NCI-H2081 treated with DMSO at 0.1 percent for 48 hours (cell line): Measurements from ENCODE around the gene POU2F2.
A peak's percentile ranks its signal among the peaks of the same experiment; 100 is the strongest.

ENCODE experiments used
- DNase-seq: peaks from one replicate; lab custom pipeline; 2025; lab: John Stamatoyannopoulos, UW

Gene POU2F2

DNA sequence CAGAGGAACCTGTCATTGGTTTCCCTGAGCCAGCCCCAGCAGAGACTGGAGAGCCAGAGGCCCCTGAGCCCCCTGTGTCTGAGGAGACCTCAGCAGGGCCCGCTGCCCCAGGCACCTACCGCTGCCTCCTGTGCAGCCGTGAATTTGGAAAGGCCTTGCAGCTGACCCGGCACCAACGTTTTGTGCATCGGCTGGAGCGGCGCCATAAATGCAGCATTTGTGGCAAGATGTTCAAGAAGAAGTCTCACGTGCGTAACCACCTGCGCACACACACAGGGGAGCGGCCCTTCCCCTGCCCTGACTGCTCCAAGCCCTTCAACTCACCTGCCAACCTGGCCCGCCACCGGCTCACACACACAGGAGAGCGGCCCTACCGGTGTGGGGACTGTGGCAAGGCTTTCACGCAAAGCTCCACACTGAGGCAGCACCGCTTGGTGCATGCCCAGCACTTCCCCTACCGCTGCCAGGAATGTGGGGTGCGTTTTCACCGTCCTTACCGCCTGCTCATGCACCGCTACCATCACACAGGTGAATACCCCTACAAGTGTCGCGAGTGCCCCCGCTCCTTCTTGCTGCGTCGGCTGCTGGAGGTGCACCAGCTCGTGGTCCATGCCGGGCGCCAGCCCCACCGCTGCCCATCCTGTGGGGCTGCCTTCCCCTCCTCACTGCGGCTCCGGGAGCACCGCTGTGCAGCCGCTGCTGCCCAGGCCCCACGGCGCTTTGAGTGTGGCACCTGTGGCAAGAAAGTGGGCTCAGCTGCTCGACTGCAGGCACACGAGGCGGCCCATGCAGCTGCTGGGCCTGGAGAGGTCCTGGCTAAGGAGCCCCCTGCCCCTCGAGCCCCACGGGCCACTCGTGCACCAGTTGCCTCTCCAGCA, 52.1 kb downstream of the POU2F2 start:
- no peak for DNase-seq

DNA sequence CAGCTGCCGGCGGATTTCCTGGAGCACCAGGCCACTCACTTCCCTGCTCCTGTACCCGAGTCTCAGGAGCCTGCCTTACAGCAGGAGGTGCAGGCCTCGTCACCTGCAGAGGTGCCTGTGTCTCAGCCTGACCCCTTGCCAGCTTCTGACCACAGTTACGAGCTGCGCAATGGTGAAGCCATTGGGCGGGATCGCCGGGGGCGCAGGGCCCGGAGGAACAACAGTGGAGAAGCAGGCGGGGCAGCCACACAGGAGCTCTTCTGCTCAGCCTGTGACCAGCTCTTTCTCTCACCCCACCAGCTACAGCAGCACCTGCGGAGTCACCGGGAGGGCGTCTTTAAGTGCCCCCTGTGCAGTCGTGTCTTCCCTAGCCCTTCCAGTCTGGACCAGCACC, 53.0 kb downstream of the POU2F2 start:
- no peak for DNase-seq

DNA sequence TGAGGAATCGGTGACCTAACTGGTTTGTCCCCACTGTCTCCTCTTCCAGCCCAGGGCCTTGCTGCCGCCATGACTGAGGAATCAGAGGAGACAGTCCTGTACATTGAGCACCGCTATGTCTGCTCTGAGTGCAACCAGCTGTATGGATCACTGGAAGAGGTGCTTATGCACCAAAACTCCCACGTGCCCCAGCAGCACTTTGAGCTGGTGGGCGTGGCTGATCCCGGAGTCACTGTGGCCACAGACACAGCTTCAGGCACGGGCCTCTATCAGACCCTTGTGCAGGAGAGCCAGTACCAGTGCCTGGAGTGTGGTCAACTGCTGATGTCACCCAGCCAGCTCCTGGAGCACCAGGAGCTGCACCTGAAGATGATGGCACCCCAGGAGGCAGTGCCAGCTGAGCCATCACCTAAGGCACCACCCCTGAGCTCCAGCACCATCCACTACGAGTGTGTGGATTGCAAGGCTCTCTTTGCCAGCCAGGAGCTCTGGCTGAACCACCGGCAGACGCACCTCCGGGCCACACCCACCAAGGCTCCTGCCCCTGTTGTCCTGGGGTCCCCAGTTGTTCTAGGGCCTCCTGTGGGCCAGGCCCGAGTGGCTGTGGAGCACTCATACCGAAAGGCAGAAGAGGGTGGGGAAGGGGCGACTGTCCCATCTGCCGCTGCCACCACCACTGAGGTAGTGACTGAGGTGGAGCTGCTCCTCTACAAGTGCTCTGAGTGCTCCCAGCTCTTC, 53.5 kb downstream of the POU2F2 start:
- DNase-seq, result no peak

DNA sequence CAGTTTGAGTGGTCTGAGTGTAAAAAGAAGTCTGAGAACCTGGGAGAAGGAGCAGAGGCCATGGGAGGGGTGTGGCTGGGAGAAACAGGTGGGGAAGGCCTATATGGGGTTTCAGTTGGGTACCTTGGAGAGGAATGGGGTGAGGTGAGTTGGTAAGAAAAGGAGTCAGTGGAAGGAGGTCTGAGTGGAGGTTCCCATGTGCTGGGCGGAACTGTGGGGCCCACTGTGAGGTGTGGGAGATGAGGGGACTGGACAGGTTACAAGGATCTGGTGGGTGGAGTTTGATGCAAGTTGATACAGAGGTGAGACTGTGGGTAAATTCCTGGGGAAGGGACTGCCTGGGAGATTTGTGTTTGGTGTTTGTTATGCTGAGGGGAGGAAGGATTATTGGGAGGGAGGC, 54.2 kb downstream of the POU2F2 start:
- DNase-seq, result no peak

DNA sequence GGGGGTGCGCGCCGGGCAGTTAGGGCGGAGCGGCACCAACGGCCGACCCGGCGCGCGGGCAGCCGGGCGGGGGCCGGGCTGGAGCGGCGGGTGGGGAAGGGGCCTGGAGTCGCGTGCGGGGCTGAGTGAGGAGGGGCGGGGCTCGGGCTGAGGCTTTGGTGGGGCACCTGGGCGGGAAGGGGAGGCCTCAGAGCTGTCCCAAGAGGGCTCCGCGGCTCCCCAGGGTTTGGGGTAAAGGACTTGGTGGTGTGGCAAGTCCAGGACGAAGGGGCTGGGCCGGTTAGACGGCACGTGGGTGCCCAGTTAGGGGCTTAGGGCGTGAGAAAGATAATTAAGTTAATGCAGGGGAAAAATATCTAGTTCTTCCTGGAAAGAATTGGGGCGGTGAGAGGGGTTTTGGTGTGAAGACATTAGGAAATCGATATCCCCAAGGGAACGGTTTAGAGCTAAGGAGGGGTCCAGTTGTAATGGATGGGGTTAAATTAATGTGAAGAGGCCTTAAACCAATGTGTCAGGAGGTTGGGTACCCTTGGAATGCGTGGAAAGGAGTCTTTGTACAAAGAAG, 55.8 kb downstream of the POU2F2 start:
- DNase-seq, result no peak

DNA sequence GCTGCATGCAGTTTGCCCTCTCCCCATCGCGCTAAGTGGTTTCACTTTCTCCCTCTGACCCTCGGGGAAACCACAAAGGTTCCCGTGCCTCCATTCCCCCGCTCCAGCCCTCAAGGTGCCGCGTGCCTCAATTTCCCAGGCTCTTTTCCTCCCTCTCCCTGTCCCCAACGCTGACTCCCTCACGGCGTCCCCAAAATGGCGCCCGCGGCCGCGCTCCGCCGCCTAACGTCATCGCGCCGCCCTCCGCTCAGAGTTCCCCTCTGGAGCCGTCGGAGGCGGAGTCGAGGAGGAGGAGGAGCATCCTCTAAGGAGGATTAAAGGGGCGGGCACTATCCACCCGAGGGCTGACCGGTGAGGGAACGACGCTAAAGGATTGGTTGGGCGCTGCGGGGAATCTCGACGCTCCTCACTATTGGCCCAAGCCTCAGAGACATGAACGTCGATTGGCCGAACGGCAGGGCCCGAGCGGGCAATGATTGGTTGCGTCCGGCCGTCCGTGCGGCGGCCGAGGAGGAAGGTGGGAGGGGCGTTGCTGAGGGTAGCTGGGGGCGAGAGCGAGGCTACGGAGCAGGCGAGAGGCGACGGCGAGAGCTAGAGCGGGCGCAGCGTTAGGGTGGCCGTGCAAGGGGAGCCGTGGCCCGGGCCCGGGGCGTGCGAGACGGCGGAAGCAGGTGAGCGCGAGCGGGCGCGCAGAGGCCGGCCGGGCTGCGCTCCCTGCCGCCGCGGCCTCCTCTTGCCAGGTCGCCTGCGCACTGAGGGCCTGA, 56.4 kb downstream of the POU2F2 start, which contains the start of gene ZNF574:
Gene ZNF574 (plus strand): TSS at position 551 of the 764 bp plus-strand sequence. CDS start 2,441 bp downstream, outside the sequence.
- DNase-seq, result peak; percentile 97

DNA sequence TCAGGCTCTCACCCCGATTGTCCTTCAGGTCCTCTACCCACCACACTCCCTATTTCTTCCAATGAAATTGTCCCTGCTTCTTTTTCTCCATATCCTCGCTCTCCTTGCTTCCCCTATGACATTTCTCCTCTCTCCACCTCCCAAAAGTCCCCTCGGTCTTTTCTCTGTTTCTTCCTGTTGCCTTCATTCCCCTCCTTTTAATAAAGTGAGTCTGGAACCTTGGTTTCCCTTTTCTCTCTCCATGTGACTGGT, 57.0 kb downstream of the POU2F2 start:
- DNase-seq, result no peak

DNA sequence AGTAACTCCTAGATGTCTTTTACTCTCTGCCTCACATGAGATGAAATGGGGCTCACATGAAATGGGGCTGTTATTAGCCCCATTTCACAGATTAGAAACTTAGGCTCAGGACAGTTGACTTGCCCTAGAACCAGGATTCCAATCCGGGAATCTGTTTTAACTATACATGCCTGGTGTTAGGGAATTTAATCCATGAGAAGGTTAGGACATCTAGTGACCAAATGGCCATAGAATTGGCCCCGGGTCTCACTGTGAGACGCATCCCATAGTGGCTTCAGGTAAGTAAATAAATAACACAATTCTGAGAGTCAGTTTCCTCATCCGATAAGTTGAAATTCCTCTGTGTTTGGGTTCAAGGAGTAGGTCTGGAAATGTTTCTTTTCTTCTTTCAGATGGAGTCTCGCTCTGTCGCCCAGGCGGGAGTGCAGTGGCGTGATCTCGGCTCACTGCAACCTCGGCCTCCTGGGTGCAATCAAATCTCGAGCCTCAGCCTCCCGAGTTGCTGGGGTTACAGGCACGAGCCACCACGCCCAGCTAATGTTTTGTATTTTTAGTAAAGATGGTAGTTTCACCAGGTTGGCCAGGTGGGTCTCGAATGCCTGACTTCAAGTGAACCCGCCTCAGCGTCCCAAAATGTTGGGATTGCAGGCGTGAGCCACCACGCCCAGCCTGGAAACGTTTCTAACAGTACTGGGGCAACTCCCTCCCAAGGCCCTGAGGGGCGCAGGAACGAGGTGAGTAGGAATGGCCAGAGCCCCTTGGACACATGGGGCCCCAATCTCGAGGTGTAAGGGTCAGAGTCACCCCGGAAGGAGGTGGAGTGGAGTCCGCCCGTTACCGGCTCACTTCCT, 57.5 kb downstream of the POU2F2 start:
- no peak for DNase-seq

DNA sequence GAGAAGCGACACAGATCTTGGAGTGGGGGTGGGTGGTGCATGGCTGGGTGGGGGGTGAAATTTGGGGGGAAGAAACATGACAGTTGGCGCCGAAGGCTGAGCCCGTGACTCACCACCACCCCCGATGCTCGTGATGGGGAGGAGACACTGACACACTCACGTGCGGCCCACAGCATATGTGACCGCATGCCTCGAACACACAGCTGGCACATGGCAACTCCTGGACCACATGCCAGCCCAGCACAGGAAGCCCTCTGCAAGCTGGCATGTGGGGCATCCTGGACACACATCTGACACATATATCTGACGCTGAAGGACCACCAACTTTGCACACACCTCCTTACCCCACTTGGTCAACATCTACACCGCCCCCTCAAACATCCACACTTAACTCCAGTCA, 61.0 kb downstream of the POU2F2 start:
- no peak for DNase-seq

DNA sequence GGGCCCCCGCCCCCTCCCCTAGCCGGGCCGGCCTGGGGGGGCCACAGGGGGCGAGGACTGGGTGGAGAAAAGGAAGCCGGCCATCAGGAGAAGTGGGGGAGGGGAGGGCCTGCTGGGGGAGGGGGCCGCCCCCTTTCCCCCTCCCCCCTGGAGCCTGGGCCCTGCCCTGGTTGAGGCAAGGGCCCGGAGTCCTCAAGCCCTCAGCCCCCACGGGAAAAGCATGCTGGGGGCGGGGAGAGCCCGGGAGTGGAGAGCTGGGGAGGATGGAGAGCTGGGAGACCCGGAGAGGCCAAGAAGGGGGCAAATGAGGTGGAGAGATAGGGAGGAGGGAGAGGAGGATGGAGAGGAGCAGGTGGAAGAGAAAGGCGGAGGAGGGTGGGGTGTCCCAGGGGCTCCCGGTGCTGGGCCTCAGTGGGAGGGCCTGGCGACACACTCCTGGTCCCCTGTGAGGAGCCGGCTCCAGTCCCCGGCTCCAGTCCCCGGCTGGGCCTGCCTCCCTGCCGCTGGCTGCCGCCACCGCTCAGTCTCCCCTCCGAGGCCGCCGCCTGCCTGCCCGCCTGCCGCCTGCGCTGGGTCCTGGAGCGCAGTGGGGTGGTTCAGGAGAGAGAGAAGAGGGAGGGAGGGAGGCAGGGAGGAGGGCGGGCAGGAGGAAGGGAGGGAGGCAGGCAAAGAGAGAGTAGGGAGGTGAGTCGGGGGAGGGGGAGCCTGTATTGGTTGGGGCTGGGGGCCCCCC, 62.5 kb downstream of the POU2F2 start, which contains the start of gene GRIK5:
Gene GRIK5 (minus strand): TSS at position 588 of the 733 bp plus-strand sequence. CDS start 4,436 bp downstream, outside the sequence.
- DNase-seq, result no peak

DNA sequence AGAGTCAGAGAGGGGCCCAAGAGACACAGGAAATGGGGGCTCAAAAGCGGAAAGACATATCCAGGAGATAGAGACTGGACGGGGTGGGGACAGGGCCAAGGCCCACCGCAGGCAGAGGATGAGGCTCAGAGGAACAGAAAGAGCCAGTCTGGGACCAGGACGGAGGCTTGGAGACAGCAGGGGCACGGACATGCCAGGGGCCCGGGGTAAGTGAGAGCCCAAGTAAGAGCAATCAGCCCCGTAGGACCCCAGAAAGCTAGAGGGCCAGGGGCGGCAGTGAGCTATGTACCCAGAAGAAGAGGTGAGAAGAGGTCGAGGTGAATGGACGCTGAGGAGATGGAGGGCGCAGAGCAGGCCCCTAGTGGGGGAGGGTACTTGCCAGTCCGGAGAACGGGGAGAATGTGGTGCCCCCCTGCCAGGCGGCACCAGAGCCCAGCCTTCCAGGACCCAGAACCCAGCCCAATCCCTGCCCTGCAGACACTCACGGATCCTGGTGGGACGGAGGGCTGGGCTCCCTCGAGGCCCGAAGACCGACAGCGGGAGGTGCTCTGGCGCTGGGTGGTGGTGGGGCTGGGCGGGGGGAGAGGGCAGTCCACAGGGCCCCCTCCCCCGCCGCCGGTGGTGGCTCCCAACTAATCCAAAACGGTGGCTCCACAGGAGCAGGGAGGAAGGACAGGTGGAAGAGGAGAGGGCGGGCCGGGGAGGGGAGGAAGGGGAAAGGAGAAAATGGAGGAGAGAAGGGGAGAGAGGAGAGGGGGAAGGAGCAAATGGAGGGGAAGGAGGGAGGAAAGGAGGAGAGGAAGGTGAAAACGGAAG, 63.3 kb downstream of the POU2F2 start:
- no peak for DNase-seq

DNA sequence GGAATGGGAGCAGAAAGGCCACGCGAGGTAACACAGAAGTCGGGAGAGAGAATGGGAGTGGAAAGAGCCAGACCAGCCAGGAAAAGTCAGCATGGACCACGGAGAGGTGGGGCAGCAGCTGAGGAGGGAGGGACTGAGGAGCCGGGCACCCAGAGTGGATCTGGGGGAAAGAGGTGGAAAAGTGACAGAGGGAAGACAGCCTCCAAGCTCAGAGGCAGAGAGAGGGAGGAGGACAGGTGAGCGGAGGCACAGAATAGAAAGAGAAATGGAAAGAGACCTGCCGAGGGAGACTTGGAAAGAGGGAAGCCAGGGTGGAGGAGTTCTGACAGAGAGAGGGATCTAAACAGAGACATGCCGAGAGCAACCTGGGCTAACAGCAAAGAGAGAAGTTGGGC, 63.9 kb downstream of the POU2F2 start:
- DNase-seq, result no peak

DNA sequence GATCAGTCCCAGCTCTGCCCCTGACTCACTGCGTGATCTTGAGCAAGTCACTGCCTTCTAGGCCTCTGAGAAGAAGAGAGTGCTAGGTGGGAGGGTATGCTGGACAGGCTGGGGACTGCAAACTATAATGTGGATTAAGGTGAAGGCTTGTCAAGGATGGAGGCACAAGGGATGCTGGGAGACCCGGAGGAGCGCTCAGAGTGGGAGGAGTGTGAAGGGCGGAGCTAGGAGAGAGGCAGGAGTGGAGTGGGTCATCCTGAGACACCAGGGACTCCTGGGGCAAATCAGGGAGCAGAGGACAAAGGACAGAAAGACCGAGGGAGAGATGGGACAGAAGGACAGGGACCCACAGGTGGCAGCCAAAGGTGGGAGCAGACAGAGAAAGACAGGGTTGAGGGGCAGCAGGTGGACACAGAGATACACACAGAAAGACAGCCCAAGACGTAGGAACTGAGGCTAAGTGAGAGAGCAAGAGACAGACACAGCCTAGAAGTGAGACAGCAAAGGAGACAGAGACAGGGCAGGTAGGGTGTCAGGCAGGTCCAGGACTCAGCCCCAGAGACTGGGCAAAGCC, 64.8 kb downstream of the POU2F2 start:
- no peak for DNase-seq

DNA sequence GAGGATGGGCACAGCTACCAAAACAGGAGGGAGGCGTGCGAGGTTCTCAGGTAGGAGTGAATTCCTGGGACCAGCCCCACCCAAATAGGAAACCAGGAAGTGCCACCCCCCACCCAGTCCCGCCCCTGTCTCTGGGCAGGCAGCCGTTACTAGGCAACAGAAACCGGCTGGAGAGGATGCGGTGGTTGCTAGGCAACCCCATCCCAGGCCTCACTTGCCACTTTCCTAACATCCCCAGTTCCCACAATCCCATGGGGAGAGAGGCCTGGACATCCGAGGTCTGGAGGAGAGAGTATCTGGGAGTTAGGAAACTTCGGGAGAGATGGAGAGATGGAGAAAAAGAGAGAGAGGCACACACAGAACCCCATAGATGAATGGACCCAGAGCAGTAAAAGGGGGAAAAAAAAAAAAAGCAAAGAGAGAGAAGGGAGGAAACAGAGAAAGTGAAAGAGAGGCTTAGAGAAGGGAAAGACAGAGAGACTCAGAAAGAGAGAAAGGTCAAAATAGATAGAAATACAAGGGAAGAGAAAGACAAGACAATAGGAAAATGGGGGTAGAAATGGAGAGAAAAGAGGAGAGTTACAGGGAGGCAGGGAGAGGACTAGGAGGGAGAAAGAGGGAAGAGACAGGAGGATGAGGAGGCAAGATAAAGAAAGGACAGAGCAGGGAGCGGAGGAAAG, 66.0 kb downstream of the POU2F2 start:
- no peak for DNase-seq

DNA sequence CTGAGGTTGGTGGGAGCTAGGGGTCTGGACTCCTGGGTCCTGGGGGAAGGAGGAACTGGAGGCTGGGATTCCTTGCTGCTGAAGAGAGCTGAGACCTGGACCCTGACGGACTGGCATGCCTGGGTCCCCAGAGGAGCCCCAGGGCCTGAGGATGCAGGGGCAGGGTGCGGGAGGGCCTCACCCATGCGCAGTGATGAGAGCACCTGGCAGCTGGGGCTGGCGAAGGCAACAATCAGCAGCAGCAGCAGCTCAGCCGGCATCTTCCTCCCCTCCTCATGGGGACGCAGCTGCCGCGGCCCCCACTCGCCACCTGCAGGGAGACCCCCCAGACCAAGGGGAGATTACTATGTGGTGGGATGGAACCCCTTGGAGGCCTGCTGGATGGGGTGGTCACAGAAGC, 66.7 kb downstream of the POU2F2 start:
- no peak for DNase-seq

DNA sequence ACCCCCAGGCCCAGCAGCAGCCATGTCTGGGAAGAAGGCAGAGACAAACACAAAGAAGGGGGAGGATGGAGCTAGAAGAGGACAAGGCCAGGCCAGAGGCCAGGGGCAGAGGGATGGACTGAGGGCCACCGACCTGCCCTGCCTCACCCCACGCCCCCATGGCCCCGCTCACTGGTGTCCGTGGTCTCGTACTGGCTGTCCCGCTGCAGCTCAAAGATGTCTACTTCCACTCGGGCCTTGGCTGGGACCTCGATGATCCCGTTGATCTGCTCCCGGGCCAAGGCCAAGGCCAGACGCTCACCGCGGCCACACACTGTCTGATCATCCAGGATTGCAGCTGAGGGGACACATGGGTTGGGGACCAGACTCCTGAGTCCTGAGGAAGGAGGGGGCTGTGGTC, 67.2 kb downstream of the POU2F2 start:
- DNase-seq, result no peak

DNA sequence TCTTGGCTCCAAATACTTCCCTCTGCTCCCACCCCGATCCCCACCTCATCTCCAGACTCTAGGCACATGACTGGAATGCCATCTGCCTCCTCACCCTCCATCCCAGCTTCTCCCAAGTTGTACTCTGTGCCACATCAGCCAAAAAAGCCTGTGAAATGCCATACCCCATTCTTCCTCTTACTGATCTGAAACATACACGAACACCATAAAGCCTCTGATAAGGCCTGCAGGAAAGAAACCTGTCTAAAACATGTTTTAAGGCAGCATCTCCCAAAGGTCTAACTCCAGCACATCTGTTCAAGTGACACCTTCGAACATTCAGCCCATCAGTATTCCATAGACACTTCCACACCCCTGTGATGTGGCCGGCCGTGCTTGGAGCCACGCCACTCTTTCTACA, 67.8 kb downstream of the POU2F2 start:
- DNase-seq, result no peak

DNA sequence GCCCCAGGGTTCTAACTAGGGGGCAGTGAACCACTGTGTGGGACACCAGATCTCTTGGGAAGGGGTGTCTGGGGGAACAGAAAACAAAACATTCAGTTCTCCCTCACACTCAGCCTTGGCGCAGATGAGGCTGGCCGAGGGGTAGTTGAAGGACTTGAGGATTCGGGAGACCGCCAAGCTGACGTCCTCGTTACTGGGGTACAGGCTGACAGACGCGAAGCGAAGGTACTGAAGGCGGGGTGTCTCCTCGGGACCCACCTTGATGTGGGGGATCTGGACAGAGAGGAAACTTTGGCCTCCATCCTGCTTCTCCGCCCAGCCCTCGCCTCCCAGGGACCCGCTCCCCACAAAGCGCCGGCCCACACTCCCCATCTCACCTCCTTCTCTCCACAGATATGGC, 69.9 kb downstream of the POU2F2 start:
- DNase-seq, result no peak

DNA sequence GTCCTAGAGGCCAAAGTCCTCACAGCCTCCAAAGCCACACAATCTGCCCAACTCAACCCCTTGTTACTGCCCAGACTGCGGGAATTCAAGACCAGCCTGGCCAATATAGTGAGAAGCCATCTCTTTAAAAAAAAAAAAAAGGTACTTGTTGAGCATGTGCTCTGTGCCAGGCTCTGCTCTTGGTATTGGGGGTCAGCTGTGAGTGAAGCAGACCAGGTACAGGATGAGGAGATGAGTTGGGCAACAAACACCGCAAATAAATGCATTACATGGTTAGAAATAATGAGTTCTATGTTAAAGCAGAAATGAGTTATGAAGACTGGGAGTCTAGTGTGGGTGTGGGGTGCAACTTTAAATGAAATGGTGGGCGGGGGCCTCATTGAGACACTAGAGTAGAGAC, 72.1 kb downstream of the POU2F2 start:
- no peak for DNase-seq
